GM12878 (cell line): ENCODE data around the gene TMEM97. TPM values are rescaled to one million over a fixed set of nuclear protein-coding genes. Genes with fewer than 3 reads are reported as not detected.

Experiments used
- ATAC-seq: fragments of 200-7000 bp; cut with Tn5 transposase; 3 replicates; pipeline ENCODE4 v1.9.1; 2020; ENCODE audit warnings: mild to moderate bottlenecking, moderate library complexity
- BruUV-seq: library from RNA; stranded (reverse); fragments of 400-500 nt; replicated peaks from 2 replicates; lab custom pipeline; 2021; lab: Mats Ljungman, UMichigan
- CTCF ChIA-PET: fragments of 300-600 bp; sonication (Branson Sonifier 250); formaldehyde crosslinking; extraction: SDS; loops from one replicate; lab custom pipeline; 2021; ENCODE audit warnings: inconsistent platforms; lab: Yijun Ruan, JAX
- POLR2A ChIA-PET: fragments of 350-600 bp; formaldehyde crosslinking; extraction: SDS; loops from one replicate; lab custom pipeline; 2021; ENCODE audit warnings: inconsistent platforms; lab: Charles Lee
- RAD21 ChIA-PET: fragments of 300-600 bp; sonication (Branson Sonifier 250); formaldehyde crosslinking; loops from one replicate; lab custom pipeline; 2023; ENCODE audit warnings: antibody characterized with exemption; ENCODE audit not compliant: unreplicated experiment; lab: Charles Lee
- SMC1A ChIA-PET: fragments of 300-600 bp; sonication (Branson Sonifier 250); formaldehyde crosslinking; loops from one replicate; lab custom pipeline; 2023; ENCODE audit not compliant: unreplicated experiment, uncharacterized antibody; lab: Charles Lee
- DNase-seq: peaks from one replicate; pipeline ENCODE4 v3.0.0-alpha.2; 2011; ENCODE audit warnings: low read depth, low spot score
- FAIRE-seq: peaks from 3 replicates; lab custom pipeline; 2011; peaks lifted over from hg19 to GRCh38; lab: Jason Lieb, UNC
- H2AFZ ChIP-seq: 2 replicates; pipeline ENCODE4 v1.6.0; 2011; ENCODE audit warnings: low read depth, low read length, control low read depth; ENCODE audit not compliant: control insufficient read depth
- H3K27ac ChIP-seq: 2 replicates; pipeline ENCODE4 v1.5.1; 2011; ENCODE audit warnings: control low read depth; ENCODE audit not compliant: control insufficient read depth, insufficient read depth
- H3K27me3 ChIP-seq, 2 experiments: replicated peaks in 1 of 2; 2 replicates each; pipeline versions ENCODE4 v1.6.0 to v1.6.1; 2011; ENCODE audit warnings: low read length in 1 of 2; ENCODE audit not compliant: control insufficient read depth in 2 of 2, insufficient read depth in 2 of 2
- H3K36me3 ChIP-seq, 2 experiments: 2 replicates each; pipeline ENCODE4 v1.5.1; 2011; ENCODE audit warnings: low read length in 1 of 2; ENCODE audit not compliant: control insufficient read depth in 2 of 2, insufficient read depth in 2 of 2
- H3K4me1 ChIP-seq: 2 replicates; pipeline ENCODE4 v1.6.1; 2011; ENCODE audit warnings: mild to moderate bottlenecking, low read length, moderate library complexity, mixed read lengths; ENCODE audit not compliant: control insufficient read depth, insufficient read depth
- H3K4me2 ChIP-seq: 2 replicates; pipeline ENCODE4 v1.6.0; 2011; ENCODE audit warnings: control low read depth; ENCODE audit not compliant: control insufficient read depth, insufficient read depth
- H3K4me3 ChIP-seq: fragments of 200-600 bp; sonication (generic); 2 replicates; pipeline ENCODE4 v1.5.1; 2016
- H3K79me2 ChIP-seq: 2 replicates; pipeline ENCODE4 v1.6.0; 2011; ENCODE audit warnings: low read length; ENCODE audit not compliant: control insufficient read depth, insufficient read depth
- H3K9ac ChIP-seq: 2 replicates; pipeline ENCODE4 v1.8.0; 2011; ENCODE audit warnings: low read length, control low read depth, mixed read lengths; ENCODE audit not compliant: control insufficient read depth, insufficient read depth
- H3K9me3 ChIP-seq: replicated peaks from 3 replicates; pipeline ENCODE4 v1.5.1; 2011; ENCODE audit warnings: mild to moderate bottlenecking, low read length; ENCODE audit not compliant: control insufficient read depth, insufficient read depth
- H4K20me1 ChIP-seq: 2 replicates; pipeline ENCODE4 v1.6.0; 2011; ENCODE audit not compliant: control insufficient read depth, insufficient read depth
- CBX5 ChIP-seq: sonication (generic); IDR thresholded peaks from 2 replicates; pipeline ENCODE4 v1.6.1; 2016; ENCODE audit warnings: low read depth, moderate library complexity, mild to moderate bottlenecking, inconsistent platforms
- IRF3 ChIP-seq: fragments of 450-650 bp; IDR thresholded peaks from 2 replicates; pipeline ENCODE4 v1.6.1; 2014; ENCODE audit warnings: mild to moderate bottlenecking
- NBN ChIP-seq: fragments of 450-650 bp; IDR thresholded peaks from 2 replicates; pipeline ENCODE4 v1.6.1; 2016
- ZNF274 ChIP-seq: IDR thresholded peaks from one replicate; pipeline ENCODE4 v1.8.0; 2011; ENCODE audit not compliant: insufficient read length, insufficient read depth
- ZZZ3 ChIP-seq: IDR thresholded peaks from 2 replicates; pipeline ENCODE4 v1.6.1; 2011; ENCODE audit warnings: low read depth; ENCODE audit not compliant: control insufficient read depth, insufficient read length
- WGBS: methylation state at CpG from one replicate; pipeline ENCODE4 v1.1.6; 2016; ENCODE audit warnings: low lambda C conversion rate; ENCODE audit not compliant: insufficient replicate concordance, insufficient coverage; ENCODE audit errors: missing lambda C conversion rate; 5-methylcytosine and 5-hydroxymethylcytosine counted together
- in situ Hi-C: fragments of 300-500 bp; cut with MboI; formaldehyde crosslinking; loops from 9 replicates; pipeline ENCODE4 v1.14.3; 2018; ENCODE audit warnings: mixed read lengths
- intact Hi-C: fragments of 100-400 bp; cut with micrococcal nuclease; formaldehyde crosslinking; loops from one replicate; pipeline ENCODE4 v1.14.2; 2022; ENCODE audit not compliant: unreplicated experiment
- polyA plus RNA-seq, 11 experiments: library from polyadenylated mRNA; depleted of rRNA in 4 of 11; unstranded in 6 of 11; stranded (reverse) in 5 of 11; fragments of >200 nt; fragmentation: Nextera tagmentation in 4 of 11; fragmentation: Illumina TruSeq in 1 of 11; extraction: Ambion mirVana in 4 of 11; extraction: Trizol in 1 of 11; gene quantifications; 1 replicate in 1 of 11; 2 replicates in 10 of 11; pipeline versions ENCODE4 v1.2.1 to v1.2.3, GENCODE V29; 2011 to 2016; ENCODE audit warnings: inconsistent platforms in 2 of 11, missing spikeins in 2 of 11, low read depth in 1 of 11
- total RNA-seq, 4 experiments: library from RNA; depleted of rRNA in 3 of 4; stranded (reverse); fragments of >200 nt in 3 of 4; fragmentation: Illumina TruSeq in 1 of 4; extraction: Trizol in 1 of 4; gene quantifications; 2 replicates each; pipeline versions ENCODE4 v1.2.1 to v1.2.3, GENCODE V29; 2013 to 2021

Gene TMEM97
- total and polyA plus RNA-seq, 10 of the 15 experiments (the other 5 are each of a cell fraction or from before 2014, with no cell fraction given): 58.0 to 134 (median 86.0) TPM

DNA sequence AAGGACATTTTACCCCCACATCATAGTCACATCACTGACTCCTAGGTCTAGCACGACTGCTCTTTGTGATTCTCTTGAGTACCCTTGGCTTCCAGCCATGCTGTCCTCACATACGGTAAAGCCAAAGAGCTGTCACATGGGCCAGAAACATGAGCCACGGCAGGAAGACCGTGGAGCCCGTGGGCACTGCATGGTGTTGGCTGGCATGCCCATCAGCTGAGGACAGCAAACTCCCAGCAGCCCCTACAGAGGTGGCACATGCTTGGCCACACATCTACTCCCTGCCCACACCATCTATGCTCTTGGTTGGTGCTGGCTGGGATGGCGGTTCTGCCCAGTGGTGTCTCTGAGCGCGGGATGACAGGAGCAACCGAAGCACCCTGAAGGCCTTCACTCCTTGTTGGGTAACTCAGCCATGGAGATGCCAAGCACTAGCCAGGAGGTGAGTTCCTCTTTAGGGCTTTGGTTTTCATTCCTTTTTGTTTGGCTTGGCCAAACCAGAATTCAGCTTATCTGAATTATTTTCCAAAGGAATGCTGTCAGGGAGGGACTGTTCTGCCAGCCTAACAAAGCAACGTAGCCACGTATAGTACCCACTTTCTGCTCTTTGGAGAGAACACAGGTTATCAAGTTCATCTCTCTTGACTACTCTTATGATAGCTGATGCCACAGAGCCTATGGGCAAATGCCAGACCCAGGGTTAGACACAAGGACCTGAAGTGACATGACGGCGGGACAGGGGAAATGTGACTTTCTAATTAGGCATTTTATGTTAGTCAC, 26.6 kb downstream of the TMEM97 start (continued):
- TF ChIP-seq IRF3: no peak
- no peak for TF ChIP-seq CBX5
- no peak for TF ChIP-seq ZNF274

- FAIRE-seq (no peak), DNase-seq (no peak), ATAC-seq (no peak)
- no TSS peak for BruUV-seq
- Histone ChIP-seq H3K4me1 (no peaks in the 10 kb centered on the region), H3K9me3 (no peaks in the 10 kb centered on the region), H3K4me2 (no peak overlapping the region), H2AFZ (no peak overlapping the region), H3K4me3 (no peak overlapping the region), H3K27me3 (no peaks in the 10 kb centered on the region), H3K79me2 (no peaks in the 10 kb centered on the region), H3K36me3 (peaks cover 18 to 29% of the 10 kb centered on the region in 2 experiments), H3K27ac (no peak overlapping the region), H4K20me1 (no peaks in the 10 kb centered on the region), H3K9ac (no peak overlapping the region)
- ChIA-PET CTCF (interaction anchor here (0.8 to 1.2 kb wide), 2 partner anchors 11 to 70 kb away, joined by 3 read pairs; partner anchors contain the start of genes IFT20 and TNFAIP1), SMC1A (interaction anchor here (1.4 kb wide), 1 partner anchor 11 kb away, joined by 3 read pairs; the partner anchor contains the start of genes IFT20 and TNFAIP1), POLR2A (interaction anchor here (0.5 kb wide), 1 partner anchor 198 kb away, joined by 7 read pairs; no protein-coding TSS in a partner anchor), RAD21 (no interaction called here)
- intact Hi-C loops (no loop called here), in situ Hi-C loops (no loop called here)
- TF ChIP-seq NBN (no peak), ZZZ3 (no peak)
- 100% methylated on average over 2 of the region's 2 CpGs for WGBS
These were observed 27.2 kb downstream of the TMEM97 start for GRCh38 chr17:28346199-28346580.
